Ascending aorta (tissue), 2 donors: ENCODE results near the gene SEMA3C. TPM values are rescaled to one million over a fixed set of nuclear protein-coding genes. Genes with fewer than 3 reads are reported as not detected.

Experiments used
- DNase-seq, 2 donors: peaks; one replicate each; pipeline ENCODE4 v3.0.0-alpha.2; 2019; ENCODE audit warnings: low spot score in 2 of 2
- H3K27ac ChIP-seq, 2 donors: fragments of 200-600 bp; sonication (generic); one replicate each; pipeline ENCODE4 v1.5.1; 2016 to 2017; ENCODE audit warnings: mild to moderate bottlenecking in 1 of 2
- H3K27me3 ChIP-seq: fragments of 200-600 bp; sonication (generic); one replicate; pipeline ENCODE4 v1.5.1; 2017
- H3K36me3 ChIP-seq, 2 donors: fragments of 200-600 bp; sonication (generic); one replicate each; pipeline ENCODE4 v1.5.1; 2016
- H3K4me1 ChIP-seq, 2 donors: fragments of 200-600 bp; sonication (generic); one replicate each; pipeline ENCODE4 v1.5.1; 2016 to 2017; ENCODE audit warnings: mild to moderate bottlenecking in 1 of 2
- H3K4me3 ChIP-seq, 2 donors: fragments of 200-600 bp; sonication (generic); one replicate each; pipeline ENCODE4 v1.5.1; 2016 to 2017; ENCODE audit warnings: mild to moderate bottlenecking in 1 of 2
- H3K9me3 ChIP-seq, 2 donors: fragments of 200-600 bp; sonication (generic); one replicate each; pipeline ENCODE4 v1.5.1; 2016
- intact Hi-C: fragments of 100-400 bp; cut with DNase I; formaldehyde crosslinking; loops from one replicate; pipeline ENCODE4 v1.15.1; 2023
- total RNA-seq: library from RNA; depleted of rRNA; stranded (reverse); fragments of >200 nt; gene quantifications from one replicate; pipeline ENCODE4 v1.1.0, GENCODE V29; 2016
- TF ChIP-seq, protein P1 (sequence below), 3 experiments: fragments of 200-600 bp in 2 of 3; fragments of 450-650 bp in 1 of 3; sonication (generic) in 2 of 3; IDR thresholded peaks; one replicate each; pipeline ENCODE4 v1.5.1; 2016 to 2019; ENCODE audit warnings: antibody characterized with exemption in 3 of 3, mild to moderate bottlenecking in 1 of 3, moderate library complexity in 1 of 3

SEMA3C gene
- total RNA-seq, 1 donor from 2014 or later = 16.6 TPM

DNA sequence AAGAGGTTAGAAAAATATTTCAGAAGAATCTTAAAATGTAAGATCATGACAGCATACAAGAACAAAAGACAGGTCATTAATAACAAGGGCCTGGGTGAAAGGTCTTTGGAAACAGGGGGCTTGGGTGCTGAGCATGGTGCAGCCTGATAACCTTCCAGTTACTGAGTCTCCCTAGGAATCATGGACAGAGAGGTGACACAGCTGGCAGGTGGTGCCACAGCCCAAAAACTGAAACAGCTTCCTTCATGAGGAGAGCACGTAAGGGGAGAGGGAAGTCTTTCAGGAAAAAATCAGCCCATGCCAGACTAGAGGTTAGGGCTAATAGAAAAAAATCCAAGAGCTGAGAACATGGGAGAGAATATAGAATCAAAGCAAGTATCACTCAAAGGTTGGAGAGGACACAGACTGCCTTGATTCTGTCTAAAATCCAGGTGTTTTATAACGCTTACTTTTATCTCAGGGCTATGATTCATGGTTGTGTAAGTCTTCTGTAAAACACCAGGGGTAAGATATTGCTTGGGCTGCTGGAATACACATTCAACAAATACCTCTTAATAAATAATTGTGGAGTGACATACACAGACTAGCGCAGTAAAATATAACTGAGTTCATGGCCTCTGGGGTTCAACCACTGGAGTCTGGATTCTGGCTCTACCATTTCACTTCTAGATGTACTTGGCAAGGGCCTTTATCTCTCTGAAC lies 88.1 kb downstream of the SEMA3C start:
- TF ChIP-seq, protein P1, sequence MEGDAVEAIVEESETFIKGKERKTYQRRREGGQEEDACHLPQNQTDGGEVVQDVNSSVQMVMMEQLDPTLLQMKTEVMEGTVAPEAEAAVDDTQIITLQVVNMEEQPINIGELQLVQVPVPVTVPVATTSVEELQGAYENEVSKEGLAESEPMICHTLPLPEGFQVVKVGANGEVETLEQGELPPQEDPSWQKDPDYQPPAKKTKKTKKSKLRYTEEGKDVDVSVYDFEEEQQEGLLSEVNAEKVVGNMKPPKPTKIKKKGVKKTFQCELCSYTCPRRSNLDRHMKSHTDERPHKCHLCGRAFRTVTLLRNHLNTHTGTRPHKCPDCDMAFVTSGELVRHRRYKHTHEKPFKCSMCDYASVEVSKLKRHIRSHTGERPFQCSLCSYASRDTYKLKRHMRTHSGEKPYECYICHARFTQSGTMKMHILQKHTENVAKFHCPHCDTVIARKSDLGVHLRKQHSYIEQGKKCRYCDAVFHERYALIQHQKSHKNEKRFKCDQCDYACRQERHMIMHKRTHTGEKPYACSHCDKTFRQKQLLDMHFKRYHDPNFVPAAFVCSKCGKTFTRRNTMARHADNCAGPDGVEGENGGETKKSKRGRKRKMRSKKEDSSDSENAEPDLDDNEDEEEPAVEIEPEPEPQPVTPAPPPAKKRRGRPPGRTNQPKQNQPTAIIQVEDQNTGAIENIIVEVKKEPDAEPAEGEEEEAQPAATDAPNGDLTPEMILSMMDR (IDR thresholded peaks at IDR 0.05) = no peak
- H3K27ac ChIP-seq = no peak overlapping the region
- no peaks in the 10 kb centered on the region for H3K9me3 ChIP-seq
- no peak for DNase-seq
- intact Hi-C loops = no loop called here
- H3K27me3 ChIP-seq = no peaks in the 10 kb centered on the region
- no peaks in the 10 kb centered on the region for H3K4me1 ChIP-seq
- no peaks in the 10 kb centered on the region for H3K36me3 ChIP-seq
- H3K4me3 ChIP-seq = no peak overlapping the region

DNA sequence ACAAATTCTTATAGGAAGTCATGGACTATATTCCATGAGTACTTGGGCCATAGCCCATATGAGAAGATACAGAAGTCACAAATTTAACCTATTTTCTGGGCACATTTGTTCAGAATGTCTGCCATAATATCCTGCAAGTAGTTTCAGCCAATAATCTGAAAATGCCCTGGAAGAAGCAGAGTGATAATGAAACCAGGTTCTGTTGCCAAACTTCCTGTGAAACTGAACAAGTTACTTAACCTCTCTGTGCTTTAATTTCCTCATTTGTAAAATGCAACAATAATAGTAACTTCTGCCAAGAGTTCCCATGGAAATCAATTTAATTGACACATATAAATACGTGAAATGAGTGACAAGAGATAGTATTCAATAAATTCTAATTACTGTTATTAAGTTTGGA lies 88.8 kb downstream of the SEMA3C start:
- no peaks in the 10 kb centered on the region for H3K9me3 ChIP-seq
- H3K4me1 ChIP-seq = no peaks in the 10 kb centered on the region
- TF ChIP-seq, protein P1 (IDR thresholded peaks at IDR 0.05) = no peak
- no peaks in the 10 kb centered on the region for H3K36me3 ChIP-seq
- no peaks in the 10 kb centered on the region for H3K27me3 ChIP-seq
- H3K27ac ChIP-seq = no peak overlapping the region
- intact Hi-C loops = no loop called here
- DNase-seq = no peak
- H3K4me3 ChIP-seq = no peak overlapping the region

DNA sequence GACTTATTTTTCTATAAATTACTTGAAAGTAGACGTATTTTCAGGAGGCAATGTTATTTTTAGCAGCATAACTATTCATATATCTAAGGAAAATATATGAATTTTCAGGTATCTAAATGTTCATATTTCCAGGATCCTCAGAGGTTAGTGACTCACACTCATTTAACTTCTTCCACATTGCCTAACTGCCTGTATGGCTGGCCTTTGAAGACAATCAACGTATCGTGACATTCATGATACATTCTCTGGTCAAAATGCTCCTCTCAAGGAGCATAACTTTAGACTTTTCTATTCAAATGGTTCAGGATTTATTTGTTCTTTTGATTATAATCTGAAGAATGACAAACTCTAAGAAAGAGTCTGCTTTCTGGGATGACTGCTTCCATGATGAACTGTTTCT lies 89.3 kb downstream of the SEMA3C start:
- TF ChIP-seq, protein P1 (IDR thresholded peaks at IDR 0.05) = no peak
- Histone ChIP-seq H3K9me3 (no peaks in the 10 kb centered on the region), H3K27ac (no peak overlapping the region), H3K27me3 (no peaks in the 10 kb centered on the region), H3K36me3 (no peaks in the 10 kb centered on the region), H3K4me1 (no peaks in the 10 kb centered on the region), H3K4me3 (no peak overlapping the region)
- no peak for DNase-seq
- intact Hi-C loops = loop anchor here (5.0 kb wide), 1 partner anchor 43 kb away; no protein-coding TSS in a partner anchor

DNA sequence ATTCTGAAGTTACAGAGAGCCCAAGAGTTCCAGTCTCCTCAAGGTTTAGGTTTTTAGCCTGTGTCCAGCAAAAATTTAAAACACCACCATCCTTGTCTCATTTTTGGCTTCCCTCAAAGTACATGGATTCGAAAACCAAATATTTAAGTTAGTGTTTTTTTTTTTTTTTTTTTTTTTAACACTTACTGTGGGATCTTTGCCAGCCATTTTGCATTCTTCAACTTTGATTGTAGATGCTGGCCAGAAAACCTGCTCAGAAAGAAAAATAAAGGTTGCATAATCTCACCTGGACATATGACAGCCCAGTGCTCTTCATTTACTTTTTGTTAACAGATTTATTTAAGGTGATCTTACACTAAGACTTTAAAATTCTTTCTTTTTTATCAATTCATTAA lies 91.6 kb downstream of the SEMA3C start:
- TF ChIP-seq, protein P1 (IDR thresholded peaks at IDR 0.05) = no peak
- intact Hi-C loops = loop anchor here (5.0 kb wide), 1 partner anchor 45 kb away; no protein-coding TSS in a partner anchor
- no peaks in the 10 kb centered on the region for H3K27me3 ChIP-seq
- no peaks in the 10 kb centered on the region for H3K9me3 ChIP-seq
- no peak for DNase-seq
- no peak overlapping the region for H3K27ac ChIP-seq
- no peaks in the 10 kb centered on the region for H3K4me1 ChIP-seq
- no peaks in the 10 kb centered on the region for H3K36me3 ChIP-seq
- no peak overlapping the region for H3K4me3 ChIP-seq

DNA sequence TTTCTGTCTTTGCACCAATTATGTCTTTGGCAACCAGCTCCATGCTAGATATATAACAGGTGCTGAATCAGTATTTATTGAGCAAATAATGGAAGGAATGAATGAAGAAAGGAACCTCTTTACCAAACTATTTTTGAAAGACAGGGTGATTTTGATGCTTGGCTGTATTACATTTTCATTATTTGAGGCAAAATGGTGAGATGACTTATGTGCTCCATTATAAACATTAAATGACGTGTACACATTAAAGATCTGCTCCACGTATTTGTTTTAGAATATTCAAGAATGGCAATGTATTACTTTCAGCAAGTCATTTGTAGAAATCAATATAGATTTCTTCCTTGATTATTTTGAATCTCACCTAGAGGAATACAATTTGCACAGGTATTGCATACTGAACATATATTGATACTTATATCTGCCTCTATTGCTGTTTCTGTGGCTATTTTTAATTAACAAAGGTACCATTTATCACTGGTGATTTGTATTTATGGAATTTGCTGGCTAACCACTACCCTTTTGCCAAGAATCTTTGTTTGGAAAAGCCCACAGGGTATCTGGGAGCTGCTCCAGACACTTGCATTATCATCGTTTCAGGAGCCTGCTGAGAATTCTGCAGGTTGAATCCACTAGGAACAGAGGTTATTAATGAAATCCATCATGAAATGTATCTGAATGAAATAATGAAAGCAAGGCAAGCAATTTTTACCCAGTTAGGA lies 92.2 kb downstream of the SEMA3C start:
- intact Hi-C loops = loop anchor here (5.0 kb wide), 1 partner anchor 46 kb away; no protein-coding TSS in a partner anchor
- Histone ChIP-seq H3K27ac (no peak overlapping the region), H3K36me3 (no peaks in the 10 kb centered on the region), H3K9me3 (no peaks in the 10 kb centered on the region), H3K4me3 (no peak overlapping the region), H3K27me3 (no peaks in the 10 kb centered on the region), H3K4me1 (no peaks in the 10 kb centered on the region)
- DNase-seq = no peak
- TF ChIP-seq, protein P1 (IDR thresholded peaks at IDR 0.05) = no peak
